Activated T-helper 2 cell treated with anti-CD3 and anti-CD28 coated beads, Interferon-gamma antibody, Interleukin-2, Interleukin-4, amounts not matched to agents 10 μg/mL and 5 μg/mL and 100 μg/mL, durations not matched to agents 14 hours and 24 hours and 36 hours (primary cell): ENCODE measurements around the gene CDH22. TPM values are rescaled to one million over a fixed set of nuclear protein-coding genes. Genes with fewer than 3 reads are reported as not detected.
A peak's percentile ranks its signal among the peaks of the same experiment; 100 is the strongest.

Experiments used
- DNase-seq: peaks from one replicate; pipeline ENCODE4 v3.0.0; 2021; ENCODE audit warnings: low spot score
- H3K27ac Mint-ChIP-seq: one replicate; pipeline ENCODE4 v1.8.0; 2021; ENCODE audit warnings: mixed read lengths
- H3K27me3 Mint-ChIP-seq: one replicate; pipeline ENCODE4 v1.8.0; 2021; ENCODE audit warnings: low read depth, mixed read lengths
- H3K36me3 Mint-ChIP-seq: one replicate; pipeline ENCODE4 v1.8.0; 2021; ENCODE audit warnings: low read depth, mixed read lengths
- H3K4me1 Mint-ChIP-seq: one replicate; pipeline ENCODE4 v1.8.0; 2021; ENCODE audit warnings: low read depth, mixed read lengths
- H3K4me3 Mint-ChIP-seq: one replicate; pipeline ENCODE4 v1.8.0; 2021; ENCODE audit warnings: low read depth, mild to moderate bottlenecking, moderate library complexity, mixed read lengths
- H3K9me3 Mint-ChIP-seq: one replicate; pipeline ENCODE4 v1.8.0; 2021; ENCODE audit warnings: mixed read lengths
- intact Hi-C: fragments of 100-400 bp; cut with micrococcal nuclease; formaldehyde crosslinking; loops from one replicate; pipeline ENCODE4 v1.15.1; 2023
- total RNA-seq: library from RNA; stranded (reverse); gene quantifications from 2 replicates; pipeline ENCODE4 v1.2.3, GENCODE V29; 2022

Gene CDH22
- total RNA-seq = not detected in 2 replicates

DNA sequence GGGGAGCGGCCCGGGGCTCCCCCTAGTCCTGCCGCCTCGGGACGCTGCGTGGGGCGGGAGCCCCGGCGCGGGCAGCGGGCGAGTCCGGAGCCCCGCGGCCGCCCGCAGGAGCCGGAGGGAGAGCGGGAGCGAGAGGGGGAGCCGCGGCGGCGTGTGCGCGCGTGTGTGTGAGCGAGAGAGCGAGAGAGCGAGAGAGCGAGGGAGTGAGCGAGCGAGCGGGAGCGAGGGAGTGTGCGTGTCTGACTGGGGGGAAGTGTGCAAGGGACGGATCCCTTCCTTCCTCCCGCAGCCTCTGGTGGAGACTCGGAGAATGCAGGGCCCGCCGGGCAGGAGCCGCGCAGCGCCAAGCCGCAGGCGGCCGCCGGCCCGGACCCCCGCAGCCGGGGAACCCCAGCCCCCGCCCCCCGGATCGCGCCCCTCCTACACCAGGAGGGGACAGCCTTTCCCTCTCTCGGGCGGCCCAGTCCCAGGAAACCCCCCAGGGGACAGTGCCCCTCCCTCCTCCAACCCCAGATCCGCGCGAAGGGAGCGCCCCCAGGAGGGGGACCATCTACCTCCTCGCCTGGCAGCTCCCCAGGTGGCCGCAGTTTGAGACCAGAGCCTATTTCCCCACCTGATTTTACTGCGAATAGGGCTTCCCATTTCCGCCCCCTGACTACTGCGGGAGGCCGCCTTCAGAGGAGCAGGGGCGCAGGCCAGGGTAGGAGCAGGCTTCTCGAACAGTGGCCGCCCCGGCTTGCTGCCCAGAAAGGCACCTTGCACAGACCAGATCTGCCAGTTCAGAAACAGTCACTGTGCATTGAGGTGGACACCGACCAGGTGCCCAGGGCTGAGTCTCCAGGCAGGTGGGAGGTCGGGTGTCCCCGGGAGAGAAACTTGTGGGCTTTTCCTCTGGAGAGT, at the start of gene CDH22:
Gene CDH22, minus strand, starts transcription at position 241 of the 900 bp plus-strand sequence. CDS start 57,204 bp downstream, outside the sequence.
- DNase-seq = no peak
- H3K27me3 Mint-ChIP-seq = peaks cover 70% of the 10 kb centered on the region
- peak within 1 kb of the TSS; percentile 37 for H3K4me3 Mint-ChIP-seq
- no peaks in the 10 kb centered on the region for H3K4me1 Mint-ChIP-seq
- intact Hi-C loops = no loop called here
- H3K9me3 Mint-ChIP-seq = no peaks in the 10 kb centered on the region
- no peak within 1 kb of the TSS for H3K27ac Mint-ChIP-seq
- no peaks in the 10 kb centered on the region for H3K36me3 Mint-ChIP-seq

DNA sequence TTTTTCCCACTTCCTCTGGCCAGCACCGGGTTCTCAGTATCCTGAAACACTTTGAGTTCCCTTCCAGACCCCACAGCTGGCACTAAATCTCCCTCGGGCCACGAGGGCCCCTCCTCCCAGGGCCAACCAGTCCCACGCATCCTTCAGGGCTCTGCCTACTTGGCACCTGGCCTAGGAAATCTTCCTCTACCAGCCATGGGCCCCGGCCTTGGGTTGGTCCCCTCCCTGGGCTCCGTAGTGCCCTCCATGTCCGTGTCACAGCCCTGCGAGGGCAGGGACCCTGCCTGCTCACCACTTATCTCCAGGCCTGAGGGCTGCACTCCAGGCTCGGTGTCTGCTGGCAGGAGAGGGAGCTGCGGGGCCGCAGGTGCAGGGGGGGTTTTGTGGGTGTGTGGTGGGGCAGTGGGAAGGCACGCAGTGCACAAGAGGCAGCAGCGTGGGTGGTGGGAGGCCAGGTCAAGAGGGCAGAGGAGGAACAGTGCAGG, 48.8 kb upstream of the CDH22 start:
- peaks cover 17% of the 10 kb centered on the region for H3K4me1 Mint-ChIP-seq
- no peak overlapping the region for H3K27ac Mint-ChIP-seq
- no peaks in the 10 kb centered on the region for H3K27me3 Mint-ChIP-seq
- DNase-seq = no peak
- no peaks in the 10 kb centered on the region for H3K9me3 Mint-ChIP-seq
- intact Hi-C loops = no loop called here
- H3K36me3 Mint-ChIP-seq = peaks cover 31% of the 10 kb centered on the region
- H3K4me3 Mint-ChIP-seq = no peak overlapping the region

- intact Hi-C loops = no loop called here
- Mint-ChIP-seq H3K4me1 (peaks cover 11% of the 10 kb centered on the region), H3K27ac (no peak overlapping the region), H3K27me3 (no peaks in the 10 kb centered on the region), H3K9me3 (no peaks in the 10 kb centered on the region), H3K4me3 (no peak overlapping the region), H3K36me3 (peaks cover 25% of the 10 kb centered on the region)
- DNase-seq = no peak
Observed at GRCh38 chr20:46356195-46357029, 48.1 kb upstream of the CDH22 start.

- Mint-ChIP-seq H3K9me3 (no peaks in the 10 kb centered on the region), H3K4me1 (peaks cover 7% of the 10 kb centered on the region)
Observed at GRCh38 chr20:46355778-46356177, 47.5 kb upstream of the CDH22 start.

DNA sequence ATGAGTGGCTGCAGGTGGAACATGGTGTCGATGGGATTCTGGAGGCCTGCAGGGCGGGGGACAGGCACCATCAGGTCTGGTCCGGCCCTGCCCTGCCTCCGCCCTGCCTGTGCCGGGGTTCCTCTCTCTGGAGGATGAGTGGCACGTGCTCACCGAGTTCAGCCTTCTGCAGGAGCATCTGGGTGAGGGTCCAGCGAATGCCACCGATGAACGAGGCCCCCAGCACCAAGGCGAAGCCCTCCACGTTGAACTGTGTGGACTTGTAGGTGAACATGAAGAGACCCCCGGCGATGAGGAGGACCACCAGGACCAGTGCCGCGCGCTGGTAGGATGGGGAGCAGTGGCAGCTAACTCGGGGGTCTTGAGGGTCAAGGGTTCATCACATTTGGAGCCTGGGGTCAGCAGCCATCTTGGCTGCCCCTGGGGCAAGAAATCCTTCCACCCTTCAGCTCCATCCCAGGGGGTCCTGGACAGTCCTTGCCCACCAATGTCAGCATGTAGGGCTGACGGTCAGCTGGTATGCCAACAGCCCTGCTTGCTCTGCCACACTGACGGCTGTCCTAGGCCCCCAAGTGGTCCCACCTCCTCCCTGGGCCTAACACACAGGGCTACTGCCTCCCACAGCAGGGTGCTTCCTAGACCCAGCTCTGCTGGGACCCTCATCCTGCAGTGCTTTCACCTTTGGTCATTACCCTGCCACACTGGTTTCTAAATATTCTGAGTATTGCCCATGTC, 46.8 kb upstream of the CDH22 start:
- Mint-ChIP-seq H3K36me3 (peaks cover 26% of the 10 kb centered on the region), H3K4me1 (peaks cover 12% of the 10 kb centered on the region), H3K9me3 (no peaks in the 10 kb centered on the region), H3K27ac (no peak overlapping the region), H3K27me3 (no peaks in the 10 kb centered on the region), H3K4me3 (no peak overlapping the region)
- no peak for DNase-seq
- intact Hi-C loops = no loop called here

More at GRCh38 chr20:46355778-46356177, 47.5 kb upstream of the CDH22 start:
- Mint-ChIP-seq H3K36me3 (peaks cover 23% of the 10 kb centered on the region), H3K27me3 (no peaks in the 10 kb centered on the region), H3K4me3 (no peak overlapping the region), H3K27ac (peak overlapping the region; percentile 69)
- no peak for DNase-seq
- intact Hi-C loops = no loop called here

- intact Hi-C loops = no loop called here
- H3K27me3 Mint-ChIP-seq = no peaks in the 10 kb centered on the region
- H3K36me3 Mint-ChIP-seq = peaks cover 21% of the 10 kb centered on the region
- peaks cover 15% of the 10 kb centered on the region for H3K4me1 Mint-ChIP-seq
- H3K4me3 Mint-ChIP-seq = no peak overlapping the region
- no peaks in the 10 kb centered on the region for H3K9me3 Mint-ChIP-seq
- DNase-seq = no peak
- no peak overlapping the region for H3K27ac Mint-ChIP-seq
Observed at GRCh38 chr20:46354207-46354555, 45.9 kb upstream of the CDH22 start.

GRCh38 chr20:46353500-46354206, 45.4 kb upstream of the CDH22 start:
- Mint-ChIP-seq H3K27me3 (no peaks in the 10 kb centered on the region), H3K4me3 (no peak overlapping the region), H3K36me3 (peaks cover 22% of the 10 kb centered on the region), H3K9me3 (no peaks in the 10 kb centered on the region), H3K27ac (no peak overlapping the region), H3K4me1 (peaks cover 15% of the 10 kb centered on the region)
- intact Hi-C loops = no loop called here
- no peak for DNase-seq

DNA sequence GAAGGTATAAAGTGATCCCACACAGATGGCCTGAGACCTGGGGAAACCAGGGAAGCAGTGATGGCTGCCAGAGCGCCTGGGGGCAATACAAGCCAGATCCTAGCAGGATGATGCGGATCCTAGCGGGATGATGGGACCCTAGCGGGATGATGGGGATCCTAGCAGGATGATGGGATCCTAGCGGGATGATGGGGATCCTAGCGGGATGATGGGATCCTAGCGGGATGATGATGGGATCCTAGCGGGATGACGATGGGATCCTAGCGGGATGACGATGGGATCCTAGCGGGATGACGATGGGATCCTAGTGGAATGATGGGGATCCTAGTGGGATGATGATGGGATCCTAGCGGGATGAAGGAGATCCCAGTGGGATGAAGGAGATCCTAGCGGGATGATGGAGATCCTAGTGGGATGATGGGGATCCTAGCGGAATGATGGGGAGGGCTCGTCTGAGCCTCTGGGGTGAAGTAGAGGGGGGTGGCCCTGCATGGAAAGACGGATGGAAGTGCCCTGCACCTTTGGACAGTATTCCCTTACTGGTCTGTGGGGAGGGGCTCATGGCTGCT, 44.2 kb upstream of the CDH22 start:
- Mint-ChIP-seq H3K9me3 (no peaks in the 10 kb centered on the region), H3K4me1 (peaks cover 15% of the 10 kb centered on the region), H3K27me3 (no peaks in the 10 kb centered on the region), H3K27ac (no peak overlapping the region), H3K4me3 (no peak overlapping the region), H3K36me3 (peaks cover 21% of the 10 kb centered on the region)
- no peak for DNase-seq
- intact Hi-C loops = no loop called here

GRCh38 chr20:46351357-46352058, 43.2 kb upstream of the CDH22 start:
- Mint-ChIP-seq H3K27me3 (no peaks in the 10 kb centered on the region), H3K9me3 (no peaks in the 10 kb centered on the region), H3K36me3 (peaks cover 18% of the 10 kb centered on the region), H3K27ac (no peak overlapping the region), H3K4me3 (no peak overlapping the region), H3K4me1 (peaks cover 15% of the 10 kb centered on the region)
- intact Hi-C loops = no loop called here
- DNase-seq = no peak

DNA sequence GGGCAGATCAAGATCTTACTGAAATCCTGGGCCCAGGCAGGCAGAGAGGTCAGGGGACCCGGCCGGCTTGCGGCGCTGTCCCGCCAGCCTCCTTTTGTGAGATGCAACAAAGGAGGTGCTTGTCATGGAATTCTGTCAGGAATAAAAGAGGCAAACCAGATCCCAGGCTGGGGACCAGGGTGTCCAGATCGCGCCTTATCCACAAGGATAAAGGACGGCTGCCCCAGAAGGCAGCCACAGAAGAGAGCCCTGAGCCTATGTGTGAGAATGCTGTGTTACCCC, 42.6 kb upstream of the CDH22 start:
- Mint-ChIP-seq H3K9me3 (no peaks in the 10 kb centered on the region), H3K36me3 (peaks cover 18% of the 10 kb centered on the region), H3K4me3 (no peak overlapping the region), H3K27ac (peak overlapping the region; percentile 73), H3K4me1 (peaks cover 14% of the 10 kb centered on the region), H3K27me3 (no peaks in the 10 kb centered on the region)
- no peak for DNase-seq
- intact Hi-C loops = no loop called here

- Mint-ChIP-seq H3K27ac (peak overlapping the region; percentile 73), H3K9me3 (no peaks in the 10 kb centered on the region), H3K36me3 (peaks cover 18% of the 10 kb centered on the region), H3K27me3 (no peaks in the 10 kb centered on the region), H3K4me3 (no peak overlapping the region), H3K4me1 (peaks cover 10% of the 10 kb centered on the region)
- intact Hi-C loops = no loop called here
- no peak for DNase-seq
Observed at GRCh38 chr20:46350201-46350985, 42.1 kb upstream of the CDH22 start.
